Breast epithelium (tissue), 3 donors: ENCODE measurements around the gene TMEM63C.

Experiments used
- POLR2A ChIP-seq: fragments of 450-650 bp; IDR thresholded peaks from one replicate; pipeline ENCODE4 v1.6.1; 2016; ENCODE audit warnings: antibody characterized with exemption, mild to moderate bottlenecking, moderate library complexity
- POLR2AphosphoS5 ChIP-seq, 3 donors: sonication (generic); formaldehyde crosslinking; IDR thresholded peaks; one replicate each; pipeline ENCODE4 v1.6.1; 2017; ENCODE audit warnings: antibody characterized with exemption in 3 of 3
- TF ChIP-seq, protein P1 (sequence below), 3 donors: fragments of 450-650 bp; IDR thresholded peaks; one replicate each; pipeline ENCODE4 v1.5.1; 2016 to 2017; ENCODE audit warnings: antibody characterized with exemption in 3 of 3, mild to moderate bottlenecking in 3 of 3, moderate library complexity in 3 of 3

DNA sequence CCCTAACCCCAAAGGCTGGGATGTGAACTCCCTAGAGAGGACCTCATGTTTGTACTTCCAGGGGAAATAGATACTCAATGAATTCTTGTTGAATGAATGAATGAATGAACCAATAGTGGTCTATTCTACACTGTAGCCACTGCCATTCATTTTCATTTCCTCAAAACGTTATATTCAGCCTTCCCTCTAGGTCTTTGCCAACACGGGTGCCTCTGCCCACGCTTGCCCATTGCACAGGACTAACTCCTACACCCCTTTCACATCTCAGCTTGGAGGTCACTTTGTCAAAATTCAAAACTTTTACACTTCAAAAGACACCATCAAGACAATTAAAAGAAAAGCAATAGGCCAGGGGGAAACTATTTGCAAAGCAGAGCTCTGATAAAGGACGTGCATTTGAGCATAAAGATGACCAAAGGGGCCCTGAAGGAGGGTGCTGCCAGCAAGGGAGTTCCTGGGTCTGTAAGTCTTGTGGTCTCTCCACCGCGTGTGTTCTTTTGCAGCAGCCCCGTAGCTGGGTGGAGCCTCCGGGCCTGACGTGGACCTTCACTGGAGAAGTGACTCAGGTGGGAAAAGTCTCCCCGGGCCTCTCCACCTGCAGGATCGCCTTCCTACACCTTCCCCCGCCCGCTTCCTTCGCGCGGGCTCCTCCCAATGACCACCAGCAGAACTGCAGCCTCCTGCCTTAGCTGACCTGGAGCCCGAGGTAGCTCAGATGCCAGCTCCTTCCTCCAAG, 31.5 kb downstream of the TMEM63C start:
- no peak for TF ChIP-seq POLR2AphosphoS5 (IDR thresholded peaks at IDR 0.05)
- TF ChIP-seq, protein P1, sequence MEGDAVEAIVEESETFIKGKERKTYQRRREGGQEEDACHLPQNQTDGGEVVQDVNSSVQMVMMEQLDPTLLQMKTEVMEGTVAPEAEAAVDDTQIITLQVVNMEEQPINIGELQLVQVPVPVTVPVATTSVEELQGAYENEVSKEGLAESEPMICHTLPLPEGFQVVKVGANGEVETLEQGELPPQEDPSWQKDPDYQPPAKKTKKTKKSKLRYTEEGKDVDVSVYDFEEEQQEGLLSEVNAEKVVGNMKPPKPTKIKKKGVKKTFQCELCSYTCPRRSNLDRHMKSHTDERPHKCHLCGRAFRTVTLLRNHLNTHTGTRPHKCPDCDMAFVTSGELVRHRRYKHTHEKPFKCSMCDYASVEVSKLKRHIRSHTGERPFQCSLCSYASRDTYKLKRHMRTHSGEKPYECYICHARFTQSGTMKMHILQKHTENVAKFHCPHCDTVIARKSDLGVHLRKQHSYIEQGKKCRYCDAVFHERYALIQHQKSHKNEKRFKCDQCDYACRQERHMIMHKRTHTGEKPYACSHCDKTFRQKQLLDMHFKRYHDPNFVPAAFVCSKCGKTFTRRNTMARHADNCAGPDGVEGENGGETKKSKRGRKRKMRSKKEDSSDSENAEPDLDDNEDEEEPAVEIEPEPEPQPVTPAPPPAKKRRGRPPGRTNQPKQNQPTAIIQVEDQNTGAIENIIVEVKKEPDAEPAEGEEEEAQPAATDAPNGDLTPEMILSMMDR (IDR thresholded peaks at IDR 0.05): peak in 2 of 3 donors; percentile 50 to 54
- no peak for TF ChIP-seq POLR2A
